NCI-H2107 treated with DMSO at 0.1 percent for 48 hours (cell line): Measurements from ENCODE around the gene GPR162.
"Not testable (repeated sequence)": the region's sequence is repeated elsewhere in the genome, so short reads cannot be mapped to it uniquely, and the experiment has no call there.

ENCODE experiments used
- DNase-seq: peaks from one replicate; lab custom pipeline; 2025; ENCODE audit not compliant: unreplicated experiment; lab: John Stamatoyannopoulos, UW

Gene GPR162

DNA sequence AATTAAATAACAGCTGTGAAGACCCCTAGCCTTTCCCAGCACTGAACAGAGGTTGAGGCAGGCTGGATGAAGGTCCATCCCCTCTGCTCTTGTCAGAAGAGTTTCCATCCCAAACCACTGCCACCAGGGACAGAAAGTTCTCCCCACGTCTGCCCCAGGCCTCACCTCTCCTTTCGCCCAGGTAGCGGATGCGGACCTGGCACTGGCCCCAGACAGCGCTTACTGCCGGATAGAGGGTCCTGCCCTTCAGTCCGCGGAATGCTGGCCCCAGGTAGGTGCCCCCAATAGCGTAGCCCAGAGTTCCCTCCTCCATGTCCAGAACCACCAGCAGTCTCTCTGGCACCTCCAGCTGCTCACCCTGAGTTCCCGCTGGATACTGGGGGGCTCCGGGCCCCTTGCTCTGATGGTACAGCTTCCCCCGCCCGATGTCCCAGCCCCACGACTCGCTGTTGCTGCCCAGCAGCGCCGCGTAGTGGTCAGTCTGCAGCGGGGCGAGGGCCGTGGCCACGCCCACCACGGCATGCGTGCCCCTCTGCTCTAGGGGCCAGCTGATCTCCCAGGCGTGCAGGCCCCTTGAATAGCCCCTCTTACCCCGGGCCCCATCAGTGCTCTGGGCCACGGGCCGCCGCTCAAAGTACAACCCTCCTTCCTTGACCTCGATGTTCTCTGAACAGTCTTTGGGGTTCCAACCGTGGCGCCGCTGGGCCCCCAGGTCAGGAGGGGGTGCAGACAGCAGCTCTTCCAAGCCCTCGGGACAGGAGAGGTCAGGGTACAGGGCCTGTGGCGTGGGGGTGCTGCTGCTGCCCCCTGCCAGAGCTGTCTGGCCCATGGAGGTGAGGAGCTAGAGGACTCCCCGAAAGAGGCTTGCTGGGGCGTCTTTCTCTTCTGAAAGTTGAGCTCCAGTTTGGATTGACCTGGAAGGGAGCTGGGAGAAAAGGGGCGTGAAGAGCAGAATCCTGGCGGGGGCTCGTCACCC lies 50.7 kb downstream of the GPR162 start:
- peak; percentile 36 for DNase-seq

DNA sequence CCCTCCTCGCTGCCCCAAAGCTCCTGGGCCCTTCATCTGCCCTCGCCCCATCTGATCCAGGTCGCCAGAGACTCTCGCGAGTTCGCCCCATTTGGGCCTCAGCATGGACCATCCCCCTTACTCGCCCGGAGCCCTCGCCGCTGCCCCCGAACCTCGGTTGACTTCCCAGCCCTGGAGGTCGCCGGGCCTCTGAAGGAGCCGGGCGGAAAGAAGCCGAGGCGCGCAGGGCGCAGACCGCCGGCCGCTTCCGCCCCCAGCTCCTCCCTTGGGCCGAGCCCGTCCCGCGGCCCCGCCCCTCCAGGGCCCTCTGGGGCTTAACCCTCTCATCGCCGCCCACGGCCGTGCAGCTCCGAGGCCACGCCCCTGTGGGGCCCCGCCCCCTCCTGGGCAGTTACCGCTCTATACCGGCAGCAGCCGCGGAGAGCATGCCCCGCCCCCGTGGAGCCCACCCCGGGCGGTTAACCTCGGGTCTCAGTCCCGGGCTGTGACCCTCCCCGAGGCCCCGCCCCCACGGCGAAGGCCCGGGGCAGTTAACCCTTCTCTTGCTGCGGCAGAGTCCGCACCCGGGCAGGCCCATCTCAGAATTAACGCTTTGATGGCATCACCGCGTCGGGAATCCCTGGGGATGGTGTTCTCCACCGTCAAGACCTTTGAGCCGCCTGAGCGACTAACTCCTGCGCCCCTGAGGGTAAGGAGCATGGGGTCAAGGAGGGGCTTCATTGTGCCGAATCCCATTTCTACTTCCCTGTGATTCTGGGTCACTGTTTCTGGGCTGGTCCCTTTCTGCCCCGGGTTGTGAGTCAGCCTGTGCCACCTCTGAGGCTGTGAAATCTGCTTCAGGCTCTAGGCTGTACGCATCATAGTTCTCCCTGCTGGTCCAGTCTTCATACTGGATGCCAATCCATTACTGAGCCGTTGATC lies 51.7 kb downstream of the GPR162 start, which contains the start of gene SPSB2:
Gene SPSB2, minus strand, starts transcription at position 210 of the 921 bp plus-strand sequence. CDS start 402 bp downstream, outside the sequence.
- peak; percentile 76 for DNase-seq

DNA sequence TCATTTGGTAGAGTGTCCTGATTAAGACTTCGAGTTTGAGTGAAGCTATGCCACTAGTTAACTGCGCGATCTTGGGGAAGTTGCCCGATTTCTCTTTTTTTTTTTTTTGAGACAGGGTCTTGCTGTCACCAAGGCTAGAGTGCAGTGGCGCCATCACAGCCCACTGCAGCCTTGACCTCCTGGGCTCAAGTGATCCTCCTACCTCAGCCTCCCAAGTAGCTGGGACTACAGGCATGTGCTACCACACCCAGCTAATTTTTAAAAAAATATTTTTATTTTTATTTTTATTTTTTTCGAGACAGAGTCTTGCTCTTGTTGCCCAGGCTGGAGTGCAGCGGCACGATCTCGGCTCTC lies 52.4 kb downstream of the GPR162 start:
- DNase-seq: not testable (repeated sequence)
